ENCODE measurements around the gene POU5F1. TPM values are rescaled to one million over a fixed set of nuclear protein-coding genes. Genes with fewer than 3 reads are reported as not detected.
"Not testable (repeated sequence)": the region's sequence is repeated elsewhere in the genome, so short reads cannot be mapped to it uniquely, and the experiment has no call there.

The POU5F1 gene
- total RNA-seq, 2 donors from 2014 or later, result 3.4 to 7.0 TPM

DNA sequence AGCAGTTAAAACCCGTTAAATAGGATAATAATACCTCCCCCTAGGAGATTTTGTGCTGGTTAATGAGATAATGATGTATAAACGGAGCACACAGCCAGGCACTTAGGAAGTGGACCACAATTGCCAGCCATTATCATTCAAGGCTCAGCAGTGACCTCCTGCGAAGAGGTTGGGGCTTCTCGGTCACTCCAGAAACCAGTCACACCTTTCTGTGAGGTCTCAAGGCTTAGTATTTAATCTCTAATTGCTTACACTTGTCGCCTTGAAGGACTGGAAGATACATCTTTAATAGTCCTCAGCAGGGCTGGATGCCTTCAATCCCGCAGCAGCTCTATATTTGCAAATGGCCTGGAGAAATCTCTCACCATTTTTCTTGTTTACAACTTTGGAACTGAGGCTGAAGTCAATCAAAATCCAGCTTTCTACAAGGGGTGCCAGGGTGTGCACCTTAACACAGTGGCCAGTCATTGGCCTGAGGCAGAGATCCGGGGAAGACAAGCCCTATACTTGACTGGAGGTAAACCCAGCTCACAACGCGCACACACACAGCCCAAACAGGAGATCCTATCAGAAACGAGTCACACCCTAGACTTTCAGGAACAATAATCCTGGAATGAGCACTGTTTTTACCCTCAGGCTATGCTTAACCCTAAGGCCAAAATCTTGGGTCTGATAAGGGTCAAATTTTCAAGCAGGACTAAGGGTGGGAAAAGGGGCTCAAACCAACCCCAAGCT, 1.2 kb downstream of the POU5F1 start:
- intact Hi-C loops (cut with DNase I), result no loop called here

DNA sequence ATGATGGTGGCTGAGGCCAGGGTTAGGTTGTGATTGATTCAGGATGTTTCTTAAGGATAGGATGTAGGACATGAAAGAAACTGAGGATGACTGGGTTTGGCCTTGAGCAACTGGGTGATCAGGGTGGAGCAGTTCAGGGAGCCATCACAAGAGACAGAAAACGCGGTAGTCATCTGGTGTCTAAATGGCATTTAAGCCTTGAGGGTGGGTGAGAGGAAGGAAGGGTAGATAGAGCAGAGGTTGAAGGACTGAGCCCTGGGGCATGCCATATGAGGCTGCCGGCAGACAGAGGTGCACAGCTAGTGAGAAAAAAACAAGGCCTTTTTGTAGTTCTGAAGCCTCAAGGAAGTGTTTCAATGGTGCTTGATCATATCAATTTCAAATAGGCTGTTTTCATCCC, 1.9 kb downstream of the POU5F1 start:
- Histone ChIP-seq H3K27me3 (no peaks in the 10 kb centered on the region), H3K27ac (no peak overlapping the region), H3K36me3 (no peaks in the 10 kb centered on the region), H3K9ac (ENCODE audit: low read depth in 2 of 2, low read length in 2 of 2) (no peak overlapping the region), H3K4me1 (no peaks in the 10 kb centered on the region), H3K4me3 (no peak overlapping the region), H3K9me3 (no peaks in the 10 kb centered on the region)
- no peak for DNase-seq
- TF ChIP-seq CTCF (IDR thresholded peaks at IDR 0.05), result no peak
- intact Hi-C loops (cut with DNase I), result no loop called here

More for the DNA sequence above, 1.2 kb downstream of the POU5F1 start:
- no peak for DNase-seq
- no peak for TF ChIP-seq CTCF (IDR thresholded peaks at IDR 0.05)
- H3K27me3 ChIP-seq, result no peaks in the 10 kb centered on the region
- H3K27ac ChIP-seq, result no peak overlapping the region
- no peak overlapping the region for H3K4me3 ChIP-seq
- H3K9me3 ChIP-seq, result no peaks in the 10 kb centered on the region
- no peak overlapping the region for H3K9ac ChIP-seq (ENCODE audit: low read depth in 2 of 2, low read length in 2 of 2)
- no peaks in the 10 kb centered on the region for H3K36me3 ChIP-seq
- H3K4me1 ChIP-seq, result no peaks in the 10 kb centered on the region

DNA sequence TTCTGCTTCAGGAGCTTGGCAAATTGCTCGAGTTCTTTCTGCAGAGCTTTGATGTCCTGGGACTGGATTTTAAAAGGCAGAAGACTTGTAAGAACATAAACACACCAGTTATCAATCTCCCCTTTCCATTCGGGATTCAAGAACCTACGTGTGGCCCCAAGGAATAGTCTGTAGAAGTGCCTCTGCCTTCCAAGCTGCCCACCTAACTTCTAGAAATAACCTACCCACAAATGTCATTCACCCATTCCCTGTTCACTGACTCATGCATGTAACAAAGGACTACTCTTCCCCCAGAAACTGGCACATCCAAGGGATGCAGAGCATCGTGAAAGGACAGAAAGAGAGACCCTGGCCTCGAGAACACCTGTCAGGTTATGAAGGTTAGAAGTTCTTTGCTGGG, 4.5 kb downstream of the POU5F1 start:
- no peaks in the 10 kb centered on the region for H3K9me3 ChIP-seq
- H3K36me3 ChIP-seq, result no peaks in the 10 kb centered on the region
- H3K4me3 ChIP-seq, result no peak overlapping the region
- no peak for TF ChIP-seq CTCF (IDR thresholded peaks at IDR 0.05)
- no peak overlapping the region for H3K27ac ChIP-seq
- DNase-seq, result no peak
- H3K27me3 ChIP-seq, result no peaks in the 10 kb centered on the region
- no peaks in the 10 kb centered on the region for H3K4me1 ChIP-seq
- intact Hi-C loops (cut with DNase I), result no loop called here
- H3K9ac ChIP-seq (ENCODE audit: low read depth in 2 of 2, low read length in 2 of 2), result no peak overlapping the region

DNA sequence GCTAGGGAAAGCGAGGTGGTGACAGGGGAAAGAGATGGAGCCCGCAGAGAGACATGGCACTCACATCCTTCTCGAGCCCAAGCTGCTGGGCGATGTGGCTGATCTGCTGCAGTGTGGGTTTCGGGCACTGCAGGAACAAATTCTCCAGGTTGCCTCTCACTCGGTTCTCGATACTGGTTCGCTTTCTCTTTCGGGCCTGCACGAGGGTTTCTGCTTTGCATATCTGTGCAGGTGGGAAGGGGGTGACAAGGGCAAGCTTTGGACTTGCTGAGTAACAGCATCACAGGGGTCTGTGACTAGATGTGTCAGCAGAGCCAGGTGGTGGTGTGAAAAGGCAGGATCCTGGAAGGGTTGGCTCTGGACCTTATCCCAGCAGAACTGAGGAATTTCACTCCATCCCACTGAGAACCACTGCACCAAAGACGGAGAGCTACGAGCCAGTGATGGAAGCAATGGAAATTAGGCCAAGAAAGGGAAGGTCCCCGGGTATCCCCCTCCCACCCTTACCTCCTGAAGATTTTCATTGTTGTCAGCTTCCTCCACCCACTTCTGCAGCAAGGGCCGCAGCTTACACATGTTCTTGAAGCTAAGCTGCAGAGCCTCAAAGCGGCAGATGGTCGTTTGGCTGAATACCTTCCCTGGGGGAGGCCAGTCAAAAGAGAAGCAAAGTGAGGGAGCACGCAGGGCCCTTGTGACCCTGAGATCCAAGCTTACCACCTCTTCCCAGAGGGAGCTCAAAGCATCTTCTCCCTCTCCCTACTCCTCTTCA, 5.2 kb downstream of the POU5F1 start:
- H3K27me3 ChIP-seq, result not testable (repeated sequence)

DNA sequence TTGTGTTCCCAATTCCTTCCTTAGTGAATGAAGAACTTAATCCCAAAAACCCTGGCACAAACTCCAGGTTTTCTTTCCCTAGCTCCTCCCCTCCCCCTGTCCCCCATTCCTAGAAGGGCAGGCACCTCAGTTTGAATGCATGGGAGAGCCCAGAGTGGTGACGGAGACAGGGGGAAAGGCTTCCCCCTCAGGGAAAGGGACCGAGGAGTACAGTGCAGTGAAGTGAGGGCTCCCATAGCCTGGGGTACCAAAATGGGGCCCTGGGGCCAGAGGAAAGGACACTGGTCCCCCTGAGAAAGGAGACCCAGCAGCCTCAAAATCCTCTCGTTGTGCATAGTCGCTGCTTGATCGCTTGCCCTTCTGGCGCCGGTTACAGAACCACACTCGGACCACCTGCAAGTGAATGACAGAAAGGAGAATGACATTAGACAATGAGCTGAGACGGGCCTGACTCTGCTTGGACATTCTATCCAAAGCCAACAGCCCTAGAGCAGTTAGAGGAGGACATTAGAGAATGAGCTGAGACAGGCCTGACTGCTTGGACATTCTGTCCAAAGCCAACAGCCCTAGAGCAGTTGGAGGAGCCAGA, 5.9 kb downstream of the POU5F1 start:
- DNase-seq; H3K27ac ChIP-seq; H3K27me3 ChIP-seq; intact Hi-C loops (cut with DNase I); H3K36me3 ChIP-seq; H3K4me1 ChIP-seq; H3K4me3 ChIP-seq; H3K9me3 ChIP-seq: not testable (repeated sequence)
- peak overlapping the region in 1 of 2 donors; percentile 19 for H3K9ac ChIP-seq (ENCODE audit: low read depth in 2 of 2, low read length in 2 of 2)

More for the DNA sequence above, 5.2 kb downstream of the POU5F1 start:
- H3K27ac ChIP-seq; H3K4me1 ChIP-seq; H3K9me3 ChIP-seq; intact Hi-C loops (cut with DNase I); DNase-seq; H3K4me3 ChIP-seq; H3K36me3 ChIP-seq: not testable (repeated sequence)
- peak overlapping the region in 1 of 2 donors; percentile 19 for H3K9ac ChIP-seq (ENCODE audit: low read depth in 2 of 2, low read length in 2 of 2)

GRCh38 chr6:31163922-31164321, 6.6 kb downstream of the POU5F1 start:
- H3K9me3 ChIP-seq, result no peaks in the 10 kb centered on the region
- no peak overlapping the region for H3K27ac ChIP-seq
- H3K4me1 ChIP-seq, result peaks cover 5% of the 10 kb centered on the region
- no peaks in the 10 kb centered on the region for H3K36me3 ChIP-seq
- H3K9ac ChIP-seq (ENCODE audit: low read depth in 2 of 2, low read length in 2 of 2), result no peak overlapping the region
- DNase-seq, result no peak
- intact Hi-C loops (cut with DNase I), result no loop called here
- no peak for TF ChIP-seq CTCF (IDR thresholded peaks at IDR 0.05)
- no peak overlapping the region for H3K4me3 ChIP-seq
- no peaks in the 10 kb centered on the region for H3K27me3 ChIP-seq
